Lower leg skin (tissue), 3 donors: ENCODE results near the gene FAM186B.

ENCODE experiments used
- CTCF ChIP-seq, 3 donors: fragments of 450-650 bp; IDR thresholded peaks; one replicate each; pipeline ENCODE4 v1.5.1; 2016; ENCODE audit warnings: antibody characterized with exemption in 3 of 3, mild to moderate bottlenecking in 3 of 3, moderate library complexity in 2 of 3
- POLR2A ChIP-seq, 2 donors: fragments of 450-650 bp; IDR thresholded peaks; one replicate each; pipeline ENCODE4 v1.6.1; 2016 to 2017; ENCODE audit warnings: antibody characterized with exemption in 2 of 2, mild to moderate bottlenecking in 1 of 2, moderate library complexity in 1 of 2

- no peak for TF ChIP-seq POLR2A (IDR thresholded peaks at IDR 0.05)
- no peak for TF ChIP-seq CTCF (IDR thresholded peaks at IDR 0.05)
Observed at GRCh38 chr12:49568442-49569162, 36.8 kb downstream of the FAM186B start.
